RPMI7951 (cell line): Measurements from ENCODE around the gene ABCC2. TPM values are rescaled to one million over a fixed set of nuclear protein-coding genes. Genes with fewer than 3 reads are reported as not detected.
"Not testable (repeated sequence)": the region's sequence is repeated elsewhere in the genome, so short reads cannot be mapped to it uniquely, and the experiment has no call there.

ENCODE experiments used
- DNase-seq: peaks from one replicate; pipeline ENCODE4 v3.0.0-alpha.2; 2012; ENCODE audit warnings: low read depth
- total RNA-seq: library from RNA; depleted of rRNA; stranded (reverse); fragments of >200 nt; shearing (Covaris generic); gene quantifications from 2 replicates; pipeline ENCODE4 v1.2.3, GENCODE V29; 2014

Gene ABCC2
- total RNA-seq, 1 experiment from 2014 or later = 14.8 TPM

DNA sequence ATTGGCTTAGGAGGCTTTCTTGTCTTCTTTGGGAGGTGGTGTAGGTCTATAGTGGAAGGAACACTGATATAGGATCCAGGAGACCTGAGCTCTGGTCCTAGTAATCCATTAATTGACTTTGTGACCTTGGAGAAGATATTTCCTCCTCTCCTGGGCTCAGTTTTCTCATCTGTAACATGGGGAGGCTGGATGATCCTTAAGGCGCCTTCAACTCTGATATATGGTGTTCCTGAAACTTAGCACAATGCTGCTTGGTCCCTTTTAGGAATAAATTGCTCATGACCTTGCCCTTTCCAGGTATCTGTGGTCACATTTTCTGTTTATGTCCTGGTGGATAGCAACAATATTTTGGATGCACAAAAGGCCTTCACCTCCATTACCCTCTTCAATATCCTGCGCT is 25.3 kb downstream of the ABCC2 start:
- DNase-seq = no peak

DNA sequence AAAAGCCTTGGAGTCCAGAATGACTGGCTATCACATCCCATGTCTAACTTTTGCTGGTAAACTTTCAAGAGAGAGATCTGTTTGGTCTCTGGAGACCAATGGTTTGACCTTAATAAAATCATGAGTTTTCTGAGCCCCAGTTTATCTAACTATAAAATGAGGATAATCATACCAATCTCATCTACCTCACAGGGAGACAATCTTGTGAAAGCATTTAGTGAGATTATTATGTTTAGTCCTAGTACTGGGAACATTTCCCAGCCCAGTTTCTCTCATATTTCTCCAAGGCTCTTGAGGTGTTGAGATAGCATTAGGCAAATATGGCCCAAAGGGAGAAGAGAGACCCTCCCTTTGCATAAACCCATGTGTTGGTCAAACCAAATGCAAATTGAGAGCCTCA is 25.8 kb downstream of the ABCC2 start:
- no peak for DNase-seq

DNA sequence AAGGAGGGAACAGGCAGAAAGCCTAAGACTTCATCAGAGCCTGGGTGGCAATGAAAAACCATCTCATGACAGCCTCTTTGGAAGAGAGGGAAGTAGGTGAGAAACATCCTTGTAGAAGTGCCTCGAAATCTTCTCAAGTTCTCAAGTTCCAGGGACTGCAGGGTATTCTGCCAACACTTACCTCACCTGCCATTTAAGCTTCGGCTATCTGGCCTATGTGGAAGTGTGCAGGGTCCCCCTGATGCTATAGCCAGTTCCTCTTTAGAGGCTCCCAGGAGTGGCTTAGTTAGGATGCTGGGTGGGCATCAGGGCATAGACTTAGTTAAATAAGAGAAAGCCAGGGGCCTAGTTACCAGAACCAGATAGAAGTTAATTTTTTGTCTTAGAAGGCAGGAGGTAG is 27.0 kb downstream of the ABCC2 start:
- no peak for DNase-seq

- DNase-seq = no peak
Observed at GRCh38 chr10:99809931-99810615, 27.6 kb downstream of the ABCC2 start.

DNA sequence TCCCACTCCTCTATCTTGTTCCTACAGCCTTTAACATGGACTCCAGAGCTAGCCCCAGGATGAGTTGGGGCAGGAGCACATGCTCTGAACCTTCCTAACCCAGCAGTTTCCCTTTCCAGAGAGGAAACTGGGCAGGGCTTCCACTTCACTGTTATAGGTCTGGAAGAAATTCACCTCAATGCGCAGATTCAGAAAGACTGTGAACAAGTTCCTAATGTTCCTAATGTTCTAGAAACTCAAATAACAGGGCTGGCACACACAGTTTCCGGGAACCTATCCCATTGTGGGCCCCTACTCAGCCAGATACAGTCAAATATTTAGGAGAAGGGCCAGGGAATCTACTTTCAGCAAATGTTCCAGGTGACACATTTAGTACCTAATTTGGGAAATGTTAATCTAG is 29.7 kb downstream of the ABCC2 start:
- DNase-seq = no peak

DNA sequence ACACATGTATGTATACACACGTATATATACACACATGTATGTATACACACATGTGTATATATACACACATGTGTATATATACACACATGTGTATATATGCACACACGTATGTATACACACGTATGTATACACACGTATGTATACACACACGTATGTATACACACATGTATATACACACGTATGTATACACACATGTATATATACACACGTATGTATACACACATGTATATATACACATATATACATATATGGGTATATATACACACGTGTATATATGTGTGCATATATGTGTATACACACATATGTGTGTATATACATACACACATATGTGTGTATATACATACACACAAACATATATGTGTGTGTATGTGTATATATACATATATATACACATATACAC is 31.7 kb downstream of the ABCC2 start:
- no peak for DNase-seq

GRCh38 chr10:99815621-99816020 is 33.2 kb downstream of the ABCC2 start:
- no peak for DNase-seq

DNA sequence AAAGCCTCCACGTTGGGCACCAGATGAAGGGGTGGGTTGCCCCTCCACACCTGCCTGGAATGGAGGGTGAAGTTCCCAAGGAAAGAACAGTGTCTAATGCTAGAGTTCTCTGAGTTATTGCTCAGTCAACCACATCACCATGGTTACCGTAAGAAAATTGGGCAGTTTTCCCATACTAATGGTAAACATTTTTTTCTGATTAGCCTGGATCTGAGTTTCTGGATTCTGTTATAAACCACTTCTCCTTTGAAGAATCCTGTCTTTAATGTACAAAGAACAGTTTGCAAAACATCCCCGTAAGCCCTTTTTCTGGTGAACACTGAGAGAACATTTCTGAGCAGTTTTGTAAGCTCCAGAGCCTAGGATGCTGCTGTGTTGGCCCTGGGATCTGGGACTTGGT is 45.5 kb downstream of the ABCC2 start:
- DNase-seq = no peak

DNA sequence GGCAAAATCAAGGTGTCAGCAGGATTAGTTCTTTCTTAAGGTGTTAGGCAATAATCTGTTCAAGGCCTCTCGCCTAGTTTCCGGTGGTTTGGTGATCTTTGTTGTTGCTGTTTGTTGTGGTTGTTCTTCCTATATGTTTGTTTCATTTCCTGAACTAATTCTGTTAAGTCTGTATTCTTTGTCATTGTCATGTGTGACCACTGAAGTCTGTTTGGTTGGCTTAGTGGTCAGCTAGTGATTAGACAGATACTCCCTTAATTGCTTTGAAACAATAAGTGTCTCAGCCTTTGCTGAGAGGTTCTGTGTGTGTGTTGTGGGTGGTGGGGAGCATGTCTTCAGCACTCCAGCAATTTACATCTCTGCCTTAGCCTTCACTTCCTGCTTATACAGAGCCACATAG is 46.0 kb downstream of the ABCC2 start:
- DNase-seq = no peak

DNA sequence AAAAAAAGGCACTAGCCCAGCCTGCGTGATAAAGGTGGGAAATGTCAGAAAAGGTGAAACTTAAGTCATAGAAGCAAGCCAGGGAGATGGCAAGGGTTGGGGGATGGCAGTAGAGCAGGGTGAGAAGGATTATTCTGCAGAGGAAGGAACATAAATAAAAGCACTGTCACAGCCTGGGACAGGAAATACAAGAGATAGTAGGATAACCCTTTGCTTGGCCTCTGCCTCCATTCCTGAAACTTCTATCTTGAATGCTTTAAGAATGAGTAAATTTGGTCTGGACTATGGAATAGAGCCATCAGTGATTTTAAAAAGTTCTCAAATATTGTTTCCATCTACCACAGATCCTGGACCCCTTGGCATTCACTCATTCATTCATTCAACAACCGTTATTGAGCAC is 50.0 kb downstream of the ABCC2 start:
- no peak for DNase-seq

GRCh38 chr10:99834410-99834809 is 52.0 kb downstream of the ABCC2 start:
- DNase-seq = peak; percentile 56

- no peak for DNase-seq
Observed at GRCh38 chr10:99835947-99836346, 53.5 kb downstream of the ABCC2 start.

DNA sequence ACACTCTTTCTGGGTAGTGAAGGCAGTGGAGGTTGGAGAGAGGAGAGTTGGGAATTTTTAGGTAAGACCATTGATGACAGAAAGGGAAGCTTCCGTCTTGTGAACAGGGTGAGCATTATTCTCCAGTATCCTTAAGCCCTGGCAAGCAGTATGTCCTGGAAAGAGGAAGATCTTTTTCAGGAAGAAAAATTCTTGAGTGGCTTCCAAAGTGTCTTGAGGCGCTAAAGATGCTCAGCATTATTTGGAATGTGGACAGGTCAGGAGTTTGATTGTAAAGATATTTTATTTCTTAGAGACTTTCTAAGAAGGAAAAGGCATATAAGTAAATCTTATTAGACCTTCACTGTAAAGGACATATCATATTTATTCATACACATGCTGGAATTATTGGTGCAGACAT is 54.3 kb downstream of the ABCC2 start:
- DNase-seq = no peak

DNA sequence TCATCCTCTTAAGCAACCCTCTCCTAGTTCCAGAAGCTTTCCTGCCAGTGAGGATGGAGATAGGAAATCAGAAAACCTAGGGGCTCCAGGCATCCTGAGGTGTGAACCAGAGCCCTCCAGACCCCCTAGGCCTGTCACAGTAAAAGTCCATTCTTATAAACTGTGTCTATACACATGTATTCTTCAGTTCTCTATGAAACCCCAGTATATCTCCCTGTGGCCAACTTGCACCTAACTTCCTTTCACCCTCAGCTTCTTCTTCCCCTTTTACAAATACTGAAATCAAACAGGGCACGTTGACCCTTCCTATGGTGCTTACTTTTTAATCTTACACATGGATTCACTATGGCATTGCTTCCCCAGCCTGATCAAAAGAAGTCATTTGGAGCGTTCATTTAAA is 58.4 kb downstream of the ABCC2 start:
- DNase-seq = not testable (repeated sequence)

DNA sequence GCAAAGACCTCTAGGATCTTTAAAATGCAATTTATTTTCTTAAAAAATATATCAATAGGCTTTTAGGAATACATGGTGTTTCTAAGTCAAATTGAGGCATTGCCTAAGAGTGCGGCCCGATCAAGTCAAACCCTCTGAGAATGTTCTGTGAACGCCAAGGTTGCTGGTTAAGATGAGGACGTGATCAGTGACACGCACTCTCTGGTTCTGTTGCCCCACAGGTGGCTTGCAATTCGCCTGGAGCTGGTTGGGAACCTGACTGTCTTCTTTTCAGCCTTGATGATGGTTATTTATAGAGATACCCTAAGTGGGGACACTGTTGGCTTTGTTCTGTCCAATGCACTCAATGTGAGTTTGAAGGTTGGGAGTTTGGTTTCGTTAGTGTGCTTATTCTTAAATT is 59.3 kb downstream of the ABCC2 start:
- no peak for DNase-seq

DNA sequence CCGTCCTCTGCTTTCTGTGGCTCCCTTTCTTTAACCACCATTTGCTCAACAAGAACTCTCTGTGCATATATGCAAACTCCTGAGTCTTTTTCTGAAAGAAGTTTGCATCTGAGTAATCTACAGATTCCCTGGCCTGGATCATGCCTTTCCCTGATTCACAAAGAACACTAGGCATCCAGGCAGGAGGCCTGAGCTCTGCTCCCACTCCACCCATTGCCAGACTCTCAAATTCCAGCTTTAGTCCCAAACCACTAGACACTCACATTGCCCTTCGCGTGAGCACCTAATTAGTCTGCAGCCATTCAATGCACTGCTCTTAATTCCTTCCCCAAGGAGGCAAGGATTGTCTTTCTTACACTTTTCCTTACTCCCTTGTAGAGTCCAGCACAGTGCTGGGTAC is 60.9 kb downstream of the ABCC2 start:
- no peak for DNase-seq

DNA sequence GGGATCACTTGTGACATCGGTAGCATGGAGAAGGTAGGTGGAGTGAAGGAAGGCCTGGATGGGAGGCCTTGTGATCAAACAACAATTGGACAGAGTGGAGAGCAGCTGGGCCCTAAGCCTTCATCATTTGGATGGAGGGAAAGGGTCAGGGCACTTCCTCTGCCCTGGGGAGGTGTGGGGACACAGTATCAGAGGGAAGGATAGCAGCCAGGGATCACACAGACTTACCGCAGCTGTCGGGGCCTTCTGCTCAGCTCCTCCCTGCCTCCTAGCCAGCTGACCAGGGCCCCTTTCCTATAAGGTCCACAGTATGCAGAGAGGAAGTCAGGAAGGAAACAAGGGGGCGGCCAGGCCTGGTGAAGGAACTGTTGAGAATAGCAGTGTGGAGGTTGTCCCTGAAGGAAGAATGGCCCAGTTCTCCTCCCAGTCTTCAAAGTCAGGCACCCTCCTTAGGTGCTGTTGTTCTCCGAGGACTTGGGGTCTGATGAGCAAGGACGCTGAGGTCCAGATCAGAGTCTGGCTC is 62.1 kb downstream of the ABCC2 start:
- DNase-seq = no peak

DNA sequence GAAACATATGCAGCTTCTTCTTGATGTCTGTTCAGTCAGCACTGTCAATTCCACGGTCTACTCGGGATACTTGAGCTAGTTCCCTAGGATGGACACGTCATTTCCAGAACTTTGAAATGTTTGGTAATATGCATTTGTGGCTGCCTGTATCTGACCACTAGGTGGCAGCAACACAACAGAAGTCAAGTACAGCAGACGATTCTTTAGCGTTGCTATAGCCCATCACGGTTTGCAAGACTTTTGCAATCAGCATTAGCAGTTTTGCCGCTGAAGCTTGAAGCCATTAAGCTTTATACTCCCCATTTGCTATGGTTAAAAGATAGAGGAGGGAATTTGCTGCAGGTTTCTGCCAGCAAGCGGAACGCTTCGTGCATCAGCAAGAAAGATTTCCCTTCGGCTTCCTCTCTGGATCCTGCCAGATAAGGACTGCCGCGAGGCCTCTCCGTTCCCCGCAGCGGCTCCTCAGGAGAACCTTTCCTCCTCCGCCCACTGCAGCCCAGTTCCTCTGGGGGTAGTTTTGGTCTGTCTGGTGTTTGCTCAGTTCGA is 63.5 kb downstream of the ABCC2 start:
- peak; percentile 68 for DNase-seq

DNA sequence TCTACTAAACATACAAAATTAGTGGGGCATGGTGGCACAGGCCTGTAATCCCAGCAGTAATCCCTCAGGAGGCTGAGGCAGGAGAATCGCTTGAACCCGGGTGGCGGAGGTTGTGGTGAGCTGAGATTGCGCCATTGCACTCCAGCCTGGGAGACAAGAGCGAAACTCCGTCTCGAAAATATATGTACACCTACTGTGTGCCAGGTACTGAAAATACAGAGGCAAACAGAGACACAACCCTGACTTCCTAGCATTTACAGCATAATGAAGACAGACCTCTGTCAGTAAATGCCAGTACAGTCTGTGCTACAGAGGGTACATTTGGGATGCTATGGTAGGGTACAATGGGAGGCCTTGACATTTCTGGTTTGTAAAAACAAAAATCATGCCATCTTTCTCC is 66.6 kb downstream of the ABCC2 start:
- DNase-seq = no peak

DNA sequence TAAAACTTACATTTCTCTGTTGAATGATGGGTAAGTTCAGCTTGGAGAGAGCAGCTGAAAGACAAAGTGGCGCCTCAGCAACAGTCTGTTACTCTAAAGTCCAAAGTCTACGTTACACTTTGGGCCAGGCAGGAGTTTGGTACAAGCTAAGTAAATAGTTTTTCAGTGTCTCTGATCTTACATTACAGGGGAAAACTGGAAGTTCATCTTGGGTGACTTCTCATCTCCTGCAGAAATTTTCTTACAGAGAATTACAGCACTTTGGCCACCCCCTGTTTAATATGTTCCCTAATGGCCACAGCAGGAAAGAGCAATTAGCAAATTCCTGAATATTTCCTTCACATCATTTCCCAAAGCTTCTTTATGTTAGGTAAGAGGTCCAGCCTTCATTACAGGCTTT is 67.1 kb downstream of the ABCC2 start:
- no peak for DNase-seq

DNA sequence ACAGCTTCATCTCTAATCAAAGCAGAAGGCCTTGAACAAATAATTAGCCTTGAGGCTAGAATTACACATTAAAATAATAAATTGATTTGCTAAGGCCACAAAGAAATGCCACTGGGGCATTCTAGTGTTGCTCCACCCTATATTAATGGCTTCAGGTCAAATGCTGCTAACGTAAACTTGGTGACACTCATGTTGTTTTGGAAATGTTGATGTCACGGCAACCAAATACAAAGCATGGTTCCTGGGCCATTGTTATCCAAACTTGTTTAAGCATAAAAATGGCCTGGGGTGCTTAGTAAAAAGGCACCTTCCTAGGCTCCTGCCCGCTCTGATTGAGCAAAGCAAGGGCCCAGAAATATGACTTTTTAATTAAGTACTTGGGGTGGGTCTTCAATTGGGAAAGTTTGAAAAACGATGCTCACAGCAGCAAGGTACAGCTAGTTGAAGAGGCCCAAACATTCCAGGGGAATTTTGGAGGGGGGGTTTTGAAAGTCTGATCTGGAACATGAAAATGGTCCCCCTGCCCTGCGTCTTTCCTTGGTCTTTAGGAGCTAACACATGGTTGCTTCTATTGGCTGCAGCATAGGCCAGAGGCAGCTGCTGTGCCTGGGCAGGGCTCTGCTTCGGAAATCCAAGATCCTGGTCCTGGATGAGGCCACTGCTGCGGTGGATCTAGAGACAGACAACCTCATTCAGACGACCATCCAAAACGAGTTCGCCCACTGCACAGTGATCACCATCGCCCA is 67.8 kb downstream of the ABCC2 start:
- no peak for DNase-seq

GRCh38 chr10:99850767-99851340 is 68.4 kb downstream of the ABCC2 start:
- DNase-seq = no peak

DNA sequence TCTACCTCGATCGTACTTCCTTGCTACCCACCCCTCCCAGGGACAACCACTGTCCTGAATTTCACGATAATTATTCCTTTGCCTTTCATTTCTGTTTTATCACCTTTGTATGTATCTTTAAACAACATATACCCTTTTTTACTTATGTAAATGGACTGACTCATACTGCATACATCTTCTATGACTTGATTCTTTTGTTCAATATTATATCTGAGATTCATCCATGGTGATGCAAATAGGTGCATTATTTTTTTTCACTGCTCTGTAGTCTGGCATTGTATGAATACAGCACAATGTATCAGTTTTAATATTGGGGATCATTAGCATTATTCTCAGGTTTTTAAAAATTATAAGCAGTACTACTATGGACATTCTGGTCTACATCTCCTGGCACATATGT is 69.4 kb downstream of the ABCC2 start:
- no peak for DNase-seq
